Liver (tissue), 3 donors: ENCODE results near the gene BBC3.

Experiments used
- CTCF ChIP-seq: fragments of 150-350 bp; IDR thresholded peaks from 2 replicates; pipeline ENCODE4 v1.5.1; 2017; ENCODE audit warnings: improper control_type of control experiment, low read depth, low read length; ENCODE audit not compliant: missing input control
- FOXA2 ChIP-seq: IDR thresholded peaks from 2 replicates; pipeline ENCODE4 v1.6.1; 2016; ENCODE audit warnings: antibody characterized with exemption
- GABPA ChIP-seq, 2 donors: IDR thresholded peaks in 1 of 2; conservative IDR thresholded peaks in 1 of 2; 2 replicates each; pipeline ENCODE4 v1.6.1; 2016; ENCODE audit warnings: antibody characterized with exemption in 2 of 2, mild to moderate bottlenecking in 1 of 2, moderate library complexity in 1 of 2
- JUND ChIP-seq, 2 donors: IDR thresholded peaks; 2 replicates each; pipeline ENCODE4 v1.6.1; 2016; ENCODE audit warnings: antibody characterized with exemption in 2 of 2
- REST ChIP-seq: IDR thresholded peaks from 2 replicates; pipeline ENCODE4 v1.6.1; 2016; ENCODE audit warnings: antibody characterized with exemption, mild to moderate bottlenecking
- TAF1 ChIP-seq: conservative IDR thresholded peaks from 2 replicates; pipeline ENCODE4 v1.6.1; 2016; ENCODE audit warnings: antibody characterized with exemption, mild to moderate bottlenecking
- YY1 ChIP-seq: IDR thresholded peaks from 2 replicates; pipeline ENCODE4 v1.6.1; 2016; ENCODE audit warnings: antibody characterized with exemption, mild to moderate bottlenecking
- TF ChIP-seq, protein P1 (sequence below): IDR thresholded peaks from 2 replicates; pipeline ENCODE4 v1.6.1; 2016; ENCODE audit warnings: antibody characterized with exemption
- donor health status: healthy.
- donor health status: healthy.

DNA sequence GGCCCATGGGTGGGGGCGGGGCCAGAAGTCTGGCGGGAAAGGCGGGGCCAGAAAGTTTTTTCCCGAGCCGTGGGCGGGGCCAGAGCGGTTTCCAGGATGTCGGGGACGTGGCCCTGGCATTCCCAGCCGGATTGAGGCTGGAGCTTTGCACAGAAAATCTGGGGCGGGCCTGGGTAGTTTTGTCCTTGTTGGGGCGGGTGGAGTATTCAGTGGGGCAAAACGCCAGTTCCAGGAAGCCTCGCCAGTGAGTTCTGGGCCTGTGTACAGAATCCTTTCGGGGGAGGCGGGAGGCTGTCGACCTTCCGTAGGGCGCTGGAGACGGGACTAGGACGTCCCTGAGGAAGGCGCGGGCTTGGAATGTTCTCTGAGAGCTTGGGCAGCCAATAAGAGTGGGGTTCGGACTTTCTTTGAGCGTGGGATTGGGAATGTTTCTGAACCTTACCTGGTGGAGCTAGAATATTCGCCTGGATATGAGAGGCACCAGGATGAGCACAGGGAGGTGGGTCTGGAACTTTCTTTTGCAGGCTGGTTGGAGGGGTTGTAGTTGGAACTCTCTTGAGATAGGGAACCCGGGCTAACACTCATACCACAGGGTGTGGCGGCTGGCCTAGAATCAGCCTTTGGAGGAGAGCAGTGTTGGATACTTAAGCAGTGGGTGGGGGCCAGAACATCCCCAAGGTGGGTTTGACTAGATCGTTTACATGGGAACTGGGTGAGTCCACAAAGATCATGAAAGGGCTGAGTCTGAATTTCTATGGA lies 26.6 kb upstream of the BBC3 start:
- TF ChIP-seq CTCF: no peak
- peak; percentile 88 for TF ChIP-seq REST
- peak; percentile 67 for TF ChIP-seq YY1
- TF ChIP-seq, protein P1, sequence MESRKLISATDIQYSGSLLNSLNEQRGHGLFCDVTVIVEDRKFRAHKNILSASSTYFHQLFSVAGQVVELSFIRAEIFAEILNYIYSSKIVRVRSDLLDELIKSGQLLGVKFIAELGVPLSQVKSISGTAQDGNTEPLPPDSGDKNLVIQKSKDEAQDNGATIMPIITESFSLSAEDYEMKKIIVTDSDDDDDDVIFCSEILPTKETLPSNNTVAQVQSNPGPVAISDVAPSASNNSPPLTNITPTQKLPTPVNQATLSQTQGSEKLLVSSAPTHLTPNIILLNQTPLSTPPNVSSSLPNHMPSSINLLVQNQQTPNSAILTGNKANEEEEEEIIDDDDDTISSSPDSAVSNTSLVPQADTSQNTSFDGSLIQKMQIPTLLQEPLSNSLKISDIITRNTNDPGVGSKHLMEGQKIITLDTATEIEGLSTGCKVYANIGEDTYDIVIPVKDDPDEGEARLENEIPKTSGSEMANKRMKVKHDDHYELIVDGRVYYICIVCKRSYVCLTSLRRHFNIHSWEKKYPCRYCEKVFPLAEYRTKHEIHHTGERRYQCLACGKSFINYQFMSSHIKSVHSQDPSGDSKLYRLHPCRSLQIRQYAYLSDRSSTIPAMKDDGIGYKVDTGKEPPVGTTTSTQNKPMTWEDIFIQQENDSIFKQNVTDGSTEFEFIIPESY: peak; percentile 52
- peak in 1 of 2 donors; percentile 74 for TF ChIP-seq GABPA (IDR thresholded peaks at IDR 0.05 in 1 of 2, conservative IDR thresholded peaks at IDR 0.05 in 1 of 2)
- TF ChIP-seq JUND (IDR thresholded peaks at IDR 0.05): peak in 1 of 2 donors; percentile 32
- TF ChIP-seq FOXA2: peak; percentile 39
- TF ChIP-seq TAF1: peak; percentile 67
